Stimulated activated CD8-positive, alpha-beta memory T cell treated with anti-CD3 and anti-CD28 coated beads, Interleukin-12 subunit alpha, Interleukin-12 subunit beta, amount 100 ng/mL, for 4 hours (primary cell): ENCODE results near the gene STRA8.
A peak's percentile ranks its signal among the peaks of the same experiment; 100 is the strongest.
"Not testable (repeated sequence)": the region's sequence is repeated elsewhere in the genome, so short reads cannot be mapped to it uniquely, and the experiment has no call there.

Experiments
- DNase-seq: peaks from one replicate; pipeline ENCODE4 v3.0.0-alpha.2; 2020; ENCODE audit warnings: low read depth

The STRA8 gene

GRCh38 chr7:135204876-135205275 lies 28.8 kb upstream of the STRA8 start:
- DNase-seq: no peak

DNA sequence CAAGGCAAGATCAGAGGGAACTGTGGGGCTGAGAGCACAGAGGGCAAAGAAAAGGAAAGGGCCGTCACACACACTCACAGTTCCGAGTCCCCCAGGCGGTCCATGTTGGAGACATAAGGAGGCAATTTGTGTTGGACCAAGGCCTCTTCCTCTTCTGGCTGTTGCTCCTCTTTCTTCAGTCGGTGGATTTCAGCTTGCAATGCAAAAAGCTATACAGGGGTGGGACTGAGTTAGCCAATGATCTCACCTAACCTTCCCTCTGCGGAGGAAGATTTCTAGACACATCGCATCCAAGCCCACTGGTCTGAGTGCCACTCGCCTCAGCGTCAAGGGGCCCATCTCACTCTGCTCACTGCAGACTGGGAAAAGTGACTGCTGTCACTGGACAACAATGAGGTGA lies 27.8 kb upstream of the STRA8 start:
- DNase-seq: no peak

DNA sequence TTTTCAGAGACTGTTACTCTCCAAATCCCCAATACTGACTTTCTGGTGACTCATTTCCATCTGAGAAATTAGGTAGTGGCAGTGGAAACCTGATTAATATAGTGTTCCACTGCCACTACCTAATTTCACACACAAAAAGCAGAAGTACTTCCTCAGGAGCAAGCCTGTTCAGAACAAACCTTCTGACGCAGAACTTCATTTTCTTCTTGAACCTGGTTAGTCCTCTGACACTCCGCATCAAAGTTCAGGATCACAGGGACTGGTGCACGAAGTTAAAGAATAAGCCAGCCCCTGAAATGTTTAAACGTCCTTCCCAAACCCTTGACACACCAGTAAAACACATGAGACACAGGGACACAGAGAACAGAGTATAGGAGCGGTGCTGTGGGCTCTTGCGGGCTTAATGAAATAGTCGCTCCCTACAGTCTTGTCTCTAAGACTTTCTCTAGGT lies 26.7 kb upstream of the STRA8 start:
- no peak for DNase-seq

DNA sequence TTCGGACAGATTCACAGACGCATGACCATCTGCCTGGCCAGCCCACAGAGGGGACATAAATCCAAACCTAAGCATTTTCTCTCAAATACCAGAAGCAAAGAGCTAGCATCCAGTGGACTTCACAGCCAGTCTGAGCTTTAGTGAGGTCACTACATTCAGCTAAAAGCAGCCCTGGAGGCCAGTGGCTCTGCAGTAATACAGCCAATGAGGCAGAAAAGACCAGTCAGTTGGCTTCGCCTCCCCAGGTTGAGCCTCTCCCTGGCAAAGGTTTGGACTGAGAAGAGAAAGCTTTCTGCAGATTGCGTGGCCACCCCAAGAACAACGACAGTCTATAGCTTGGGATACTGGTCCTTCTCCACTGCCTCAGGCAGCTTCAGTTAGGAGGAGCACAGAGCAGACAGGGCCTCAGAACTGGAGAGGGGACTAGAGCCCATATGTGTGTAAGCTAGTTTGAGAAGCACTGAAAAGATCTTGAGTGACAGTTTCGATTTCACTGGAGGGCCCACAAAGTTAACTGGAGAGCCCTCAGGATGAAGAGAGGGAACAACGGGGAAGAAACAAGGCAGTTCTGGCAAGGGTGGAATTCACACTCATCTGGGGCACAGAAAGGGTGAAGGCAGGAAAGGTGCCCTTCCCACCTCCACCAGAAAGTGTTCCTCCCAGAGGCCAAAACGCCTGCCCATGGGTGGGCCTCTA lies 26.1 kb upstream of the STRA8 start:
- no peak for DNase-seq

DNA sequence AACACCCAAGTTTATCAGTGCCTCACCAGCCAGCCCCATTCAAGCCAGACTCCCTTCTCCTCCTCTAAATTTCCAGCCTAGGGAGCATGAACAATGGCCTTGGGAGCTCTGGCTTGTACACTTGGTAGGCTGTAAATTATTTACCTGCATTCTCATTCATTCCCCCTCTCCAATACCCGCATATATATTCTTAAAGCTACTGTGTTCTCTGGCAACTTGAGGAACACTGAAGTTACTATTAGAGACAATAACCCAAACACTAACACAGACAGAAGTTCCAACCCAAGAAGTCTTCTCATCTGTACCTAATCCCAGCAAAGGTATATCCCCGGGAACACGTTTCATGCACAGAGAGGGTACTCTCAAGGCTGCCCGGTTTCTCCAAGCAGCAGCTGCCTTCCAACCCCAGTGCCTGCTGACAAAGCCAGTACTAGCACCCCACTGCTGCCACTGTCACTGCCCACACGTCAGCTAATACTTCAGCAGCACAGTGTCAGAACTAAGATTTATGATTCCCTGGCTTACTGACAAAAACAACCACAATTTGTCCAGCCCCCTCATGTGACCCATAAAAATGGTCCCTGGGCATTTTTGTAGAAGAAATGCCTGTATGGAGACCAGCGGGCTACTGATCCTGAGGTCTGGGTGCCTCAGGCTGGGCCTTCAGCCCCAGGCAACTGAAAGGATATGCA lies 25.4 kb upstream of the STRA8 start:
- no peak for DNase-seq

- no peak for DNase-seq
Measured at GRCh38 chr7:135209225-135209834, 24.3 kb upstream of the STRA8 start.

DNA sequence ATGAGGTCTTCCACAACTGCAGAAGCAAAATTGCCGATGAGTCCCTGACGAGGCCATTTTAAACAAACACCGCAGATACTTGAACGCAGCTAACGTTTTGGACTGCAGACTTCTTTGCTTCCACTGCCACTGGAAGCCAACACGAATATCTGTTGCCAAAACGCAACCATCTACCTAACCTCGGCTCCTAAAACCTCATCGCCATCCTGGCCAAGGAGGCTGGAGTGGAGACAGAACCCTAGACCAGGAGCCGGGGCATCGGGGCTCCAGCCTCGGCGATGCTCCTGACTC lies 22.8 kb upstream of the STRA8 start:
- no peak for DNase-seq

DNA sequence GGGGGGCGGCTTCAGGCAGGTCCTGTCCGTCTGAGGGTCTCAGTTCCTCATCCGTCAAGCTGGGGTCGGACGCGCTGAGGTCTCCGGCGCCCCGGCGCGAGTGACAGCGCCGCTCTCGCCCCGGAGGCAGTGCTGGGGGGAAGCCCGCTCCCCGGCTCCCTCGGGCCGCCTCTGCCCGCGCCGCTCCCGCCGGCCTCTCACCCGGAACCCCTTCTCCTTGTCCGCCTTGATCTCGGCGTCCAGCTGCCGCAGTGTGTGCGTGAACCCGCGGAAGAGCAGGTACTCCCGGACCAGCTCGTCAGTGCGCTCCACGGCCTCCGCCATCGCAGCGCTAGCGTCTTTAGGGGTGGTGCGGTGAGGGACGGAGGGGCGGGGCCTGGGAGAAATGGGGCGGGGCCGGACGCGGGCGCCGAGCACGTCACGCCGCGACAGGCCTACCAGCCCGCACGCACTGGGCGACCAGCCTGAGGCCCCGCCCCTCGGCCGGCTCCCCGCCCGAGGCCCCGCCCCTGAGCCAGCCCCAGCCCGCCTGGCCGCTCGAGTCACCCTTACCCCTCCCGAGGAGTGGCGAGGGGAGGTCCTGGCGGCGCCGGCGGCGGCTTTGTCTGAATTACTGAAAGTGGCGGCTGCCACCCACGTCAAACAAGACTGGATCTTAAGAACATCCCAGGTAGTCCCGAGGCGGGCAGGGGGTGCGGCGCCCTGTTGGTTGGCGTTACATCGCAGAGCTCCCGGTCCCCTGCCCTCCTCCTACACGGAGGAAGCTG lies 22.3 kb upstream of the STRA8 start, which contains the start of gene WDR91:
Gene WDR91 (minus strand): TSS at position 348 of the 767 bp plus-strand sequence. CDS start 24 bp downstream, at position 324.
- DNase-seq: peak; percentile 98

- DNase-seq: not testable (repeated sequence)
Measured at GRCh38 chr7:135211946-135212685, 21.5 kb upstream of the STRA8 start.

GRCh38 chr7:135213831-135214230 lies 19.8 kb upstream of the STRA8 start:
- no peak for DNase-seq

GRCh38 chr7:135215180-135215579 lies 18.5 kb upstream of the STRA8 start:
- DNase-seq: no peak

DNA sequence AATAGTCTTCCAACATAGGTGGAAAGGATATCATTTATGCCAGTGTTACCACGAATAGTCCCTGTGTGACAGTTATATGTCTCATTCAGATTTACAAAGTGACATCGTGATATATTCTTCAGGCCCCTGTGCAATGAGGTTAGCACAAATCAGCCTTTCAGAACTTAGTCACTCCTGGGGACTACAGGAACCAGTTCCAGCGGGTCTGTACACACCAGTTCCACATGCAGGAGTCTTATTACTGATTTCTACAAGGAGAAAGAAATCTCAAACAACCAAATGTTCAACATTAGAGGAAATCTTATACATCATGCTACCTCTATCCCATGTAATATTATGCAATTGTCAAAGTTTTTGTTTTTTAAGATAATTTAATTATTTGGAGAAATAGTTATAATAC lies 17.9 kb upstream of the STRA8 start:
- DNase-seq: no peak

DNA sequence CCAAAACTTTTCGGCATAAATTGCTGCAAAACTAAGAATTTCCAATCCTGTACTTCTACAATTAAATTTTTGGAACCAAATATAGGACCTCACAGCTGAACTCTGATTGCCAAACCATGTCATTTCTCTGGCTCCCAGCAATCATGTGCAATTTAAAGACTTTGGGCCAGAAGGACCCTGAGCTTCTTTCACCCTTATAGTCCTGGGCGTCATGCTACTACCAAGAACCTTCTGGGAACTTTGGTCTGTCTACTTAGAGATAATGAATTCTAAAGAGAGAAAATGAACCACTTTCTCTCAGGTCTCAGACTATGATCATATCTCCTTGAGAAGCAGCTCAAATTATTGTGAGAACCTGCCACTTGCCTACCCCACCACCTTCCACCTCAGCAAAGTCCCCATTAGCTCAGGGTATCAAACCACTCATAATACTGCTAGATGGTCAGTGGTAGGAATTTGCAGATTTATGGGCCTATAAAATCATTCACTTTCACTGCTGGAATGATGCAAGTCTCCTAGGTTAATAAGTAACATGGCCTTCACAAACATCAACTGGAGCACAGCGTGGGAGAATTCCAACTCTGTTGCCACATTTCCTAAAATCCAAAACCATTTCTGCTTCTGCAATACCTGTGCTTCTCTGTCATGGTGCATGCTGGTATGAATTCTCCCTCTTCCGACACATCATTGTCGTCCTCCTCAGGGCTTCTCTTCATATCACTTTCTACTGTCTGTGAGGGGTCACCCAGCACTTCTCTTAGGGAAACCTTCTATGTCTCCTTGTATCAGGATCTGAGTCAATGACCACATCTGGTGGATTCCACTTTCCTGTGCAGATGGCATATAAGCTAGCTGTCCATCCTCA lies 15.8 kb upstream of the STRA8 start:
- no peak for DNase-seq

- no peak for DNase-seq
Measured at GRCh38 chr7:135224027-135224426, 9.6 kb upstream of the STRA8 start.

GRCh38 chr7:135231686-135232085 lies 2.0 kb upstream of the STRA8 start:
- DNase-seq: no peak

- no peak for DNase-seq
Measured at GRCh38 chr7:135232087-135232486, 1.6 kb upstream of the STRA8 start.

DNA sequence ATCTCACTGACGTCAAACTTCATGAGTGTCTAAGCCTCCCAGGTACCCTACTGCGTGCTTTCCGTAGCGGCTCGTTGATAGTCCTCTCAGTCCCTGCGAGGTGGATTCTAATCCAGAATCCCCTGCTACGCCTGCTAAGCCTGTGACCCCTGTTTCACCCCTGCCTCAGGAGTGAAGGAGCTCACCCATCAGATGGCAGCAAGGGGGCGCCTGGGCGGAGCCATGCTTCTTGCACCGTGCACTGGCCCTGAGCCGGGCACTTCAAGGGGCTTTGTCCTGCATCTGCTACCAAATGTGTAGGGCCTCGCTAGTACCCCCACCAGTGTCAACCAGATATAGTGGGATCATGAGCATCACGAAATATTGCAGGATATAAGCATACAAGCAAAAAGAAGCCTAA lies 918 bp upstream of the STRA8 start:
- DNase-seq: no peak

DNA sequence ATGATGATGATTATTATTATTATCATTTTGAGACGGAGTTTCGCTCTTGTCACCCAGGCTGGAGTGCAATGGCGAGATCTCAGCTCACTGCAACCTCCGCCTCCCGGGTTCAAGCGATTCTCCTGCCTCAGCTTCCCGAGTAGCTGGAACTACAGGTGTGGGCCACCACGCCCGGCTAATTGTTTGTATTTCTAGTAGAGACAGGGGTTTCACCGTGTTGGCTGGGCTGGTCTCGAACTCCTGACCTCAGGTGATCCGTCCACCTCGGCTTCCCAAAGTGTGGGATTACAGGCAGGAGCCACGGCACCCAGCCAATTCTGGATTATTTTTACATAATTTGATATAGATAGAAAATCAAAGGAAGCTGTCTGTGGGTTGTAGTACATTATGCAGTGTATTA lies 457 bp downstream of the STRA8 start:
- DNase-seq: not testable (repeated sequence)

DNA sequence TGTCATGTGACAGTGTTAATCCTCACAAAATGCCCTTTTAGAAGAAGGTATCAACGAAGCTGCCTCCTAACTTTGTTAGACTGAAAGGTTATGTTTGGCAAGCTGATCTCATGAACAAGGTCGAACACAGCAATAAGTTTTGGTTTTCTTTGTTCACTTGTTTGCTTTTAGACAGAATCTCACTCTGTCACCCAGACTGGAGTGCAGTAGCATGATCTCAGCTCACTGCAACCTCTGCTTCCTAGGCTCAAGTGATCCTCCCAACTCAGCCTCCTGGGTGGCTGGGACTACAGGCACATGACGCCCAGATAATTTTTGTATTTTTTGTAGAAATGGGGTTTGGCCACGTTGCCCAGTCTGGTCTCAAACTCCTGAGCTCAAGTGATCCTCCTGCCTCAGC lies 1.1 kb downstream of the STRA8 start:
- no peak for DNase-seq

DNA sequence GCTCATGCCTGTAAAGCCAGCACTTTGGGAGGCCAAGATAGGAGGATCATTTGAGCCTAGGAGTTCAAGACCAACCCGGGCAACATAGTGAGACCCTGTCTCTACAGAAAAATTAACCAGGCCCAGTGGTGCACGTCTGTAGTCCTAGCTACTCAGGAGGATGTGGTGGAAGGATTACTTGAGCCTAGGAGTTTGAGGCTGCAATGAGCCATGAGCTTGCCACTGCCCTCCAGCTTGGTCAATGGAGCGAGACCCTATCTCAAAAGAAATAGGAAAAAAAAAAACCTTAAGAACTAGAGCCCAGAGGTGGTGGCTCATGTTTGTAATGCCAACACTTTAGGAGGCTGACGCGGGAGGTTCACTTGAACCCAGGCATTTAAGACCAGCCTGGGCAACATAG lies 2.2 kb downstream of the STRA8 start:
- DNase-seq: no peak

- no peak for DNase-seq
Measured at GRCh38 chr7:135236727-135237126, 3.1 kb downstream of the STRA8 start.
